Mesothelial cell of epicardium (in vitro differentiated cells): Measurements from ENCODE around the gene PDZRN3. TPM values are rescaled to one million over a fixed set of nuclear protein-coding genes. Genes with fewer than 3 reads are reported as not detected.
A peak's percentile ranks its signal among the peaks of the same experiment; 100 is the strongest.
"Not testable (repeated sequence)": the region's sequence is repeated elsewhere in the genome, so short reads cannot be mapped to it uniquely, and the experiment has no call there.

Experiments
- DNase-seq, 2 experiments: peaks; one replicate each; pipeline ENCODE4 v3.0.0; 2021; ENCODE audit warnings: low spot score in 2 of 2; ENCODE audit not compliant: unreplicated experiment in 2 of 2
- H3K27ac Mint-ChIP-seq: 2 replicates; pipeline ENCODE4 v1.8.0; 2021; ENCODE audit warnings: mixed read lengths
- H3K27me3 Mint-ChIP-seq: 2 replicates; pipeline ENCODE4 v1.8.0; 2021; ENCODE audit warnings: low read depth, mixed read lengths
- H3K36me3 Mint-ChIP-seq: 2 replicates; pipeline ENCODE4 v1.8.0; 2021; ENCODE audit warnings: mixed read lengths
- H3K4me1 Mint-ChIP-seq: 2 replicates; pipeline ENCODE4 v1.8.0; 2021; ENCODE audit warnings: mixed read lengths
- H3K4me3 Mint-ChIP-seq: 2 replicates; pipeline ENCODE4 v1.8.0; 2021; ENCODE audit warnings: mild to moderate bottlenecking, moderate library complexity, mixed read lengths
- H3K9me3 Mint-ChIP-seq: 2 replicates; pipeline ENCODE4 v1.8.0; 2021; ENCODE audit warnings: mixed read lengths
- CTCF ChIP-seq: fragments of 200-600 bp; sonication (generic); IDR thresholded peaks from one replicate; pipeline ENCODE4 v1.5.0; 2021; ENCODE audit warnings: antibody characterized with exemption; ENCODE audit not compliant: unreplicated experiment
- total RNA-seq: library from RNA; stranded (reverse); gene quantifications from 3 replicates; pipeline ENCODE4 v1.2.1, GENCODE V29; 2021

Gene PDZRN3
- total RNA-seq, 1 donor from 2014 or later: 48.4 TPM

- TF ChIP-seq CTCF: no peak
- H3K4me3 Mint-ChIP-seq: no peak overlapping the region
- H3K9me3 Mint-ChIP-seq: no peaks in the 10 kb centered on the region
- DNase-seq: no peak
- no peaks in the 10 kb centered on the region for H3K36me3 Mint-ChIP-seq
- H3K27me3 Mint-ChIP-seq: no peaks in the 10 kb centered on the region
- peaks cover 45% of the 10 kb centered on the region for H3K4me1 Mint-ChIP-seq
- no peak overlapping the region for H3K27ac Mint-ChIP-seq
Measured at GRCh38 chr3:73469331-73469730, 155.4 kb downstream of the PDZRN3 start.

GRCh38 chr3:73467211-73467610 is 157.5 kb downstream of the PDZRN3 start:
- TF ChIP-seq CTCF: no peak
- DNase-seq: no peak
- Mint-ChIP-seq H3K36me3 (no peaks in the 10 kb centered on the region), H3K27me3 (no peaks in the 10 kb centered on the region), H3K4me1 (peaks cover 31% of the 10 kb centered on the region), H3K4me3 (no peak overlapping the region), H3K27ac (no peak overlapping the region), H3K9me3 (no peaks in the 10 kb centered on the region)

- DNase-seq: no peak
Measured at GRCh38 chr3:73465926-73466325, 158.8 kb downstream of the PDZRN3 start.

GRCh38 chr3:73464126-73464525 is 160.6 kb downstream of the PDZRN3 start:
- not testable (repeated sequence) for H3K27ac Mint-ChIP-seq, DNase-seq, H3K4me3 Mint-ChIP-seq, H3K9me3 Mint-ChIP-seq, H3K27me3 Mint-ChIP-seq, H3K36me3 Mint-ChIP-seq
- peaks cover 14% of the 10 kb centered on the region for H3K4me1 Mint-ChIP-seq

More at GRCh38 chr3:73465926-73466325, 158.8 kb downstream of the PDZRN3 start:
- H3K4me1 Mint-ChIP-seq: peaks cover 19% of the 10 kb centered on the region
- no peak for TF ChIP-seq CTCF
- H3K36me3 Mint-ChIP-seq: no peaks in the 10 kb centered on the region
- no peak overlapping the region for H3K4me3 Mint-ChIP-seq
- no peaks in the 10 kb centered on the region for H3K9me3 Mint-ChIP-seq
- peak overlapping the region; percentile 9 for H3K27ac Mint-ChIP-seq
- no peaks in the 10 kb centered on the region for H3K27me3 Mint-ChIP-seq

GRCh38 chr3:73461547-73461946 is 163.2 kb downstream of the PDZRN3 start:
- Mint-ChIP-seq H3K9me3 (peaks cover 5% of the 10 kb centered on the region), H3K27me3 (no peaks in the 10 kb centered on the region), H3K36me3 (peaks cover 6% of the 10 kb centered on the region), H3K4me1 (peaks cover 9% of the 10 kb centered on the region), H3K27ac (no peak overlapping the region), H3K4me3 (no peak overlapping the region)
- no peak for DNase-seq
- TF ChIP-seq CTCF: no peak

- no peak for TF ChIP-seq CTCF
- no peak overlapping the region for H3K27ac Mint-ChIP-seq
- H3K4me3 Mint-ChIP-seq: no peak overlapping the region
- H3K9me3 Mint-ChIP-seq: peaks cover 5% of the 10 kb centered on the region
- H3K4me1 Mint-ChIP-seq: peaks cover 17% of the 10 kb centered on the region
- no peak for DNase-seq
- H3K27me3 Mint-ChIP-seq: no peaks in the 10 kb centered on the region
- H3K36me3 Mint-ChIP-seq: peaks cover 6% of the 10 kb centered on the region
Measured at GRCh38 chr3:73459711-73460110, 165.0 kb downstream of the PDZRN3 start.
